Measurements from ENCODE around the gene ANKRD16.
"Not testable (repeated sequence)": the region's sequence is repeated elsewhere in the genome, so short reads cannot be mapped to it uniquely, and the experiment has no call there.

ANKRD16 gene

GRCh38 chr10:5835446-5836095 lies 54.1 kb downstream of the ANKRD16 start:
- DNase-seq (ENCODE audit: low spot score), result no peak

DNA sequence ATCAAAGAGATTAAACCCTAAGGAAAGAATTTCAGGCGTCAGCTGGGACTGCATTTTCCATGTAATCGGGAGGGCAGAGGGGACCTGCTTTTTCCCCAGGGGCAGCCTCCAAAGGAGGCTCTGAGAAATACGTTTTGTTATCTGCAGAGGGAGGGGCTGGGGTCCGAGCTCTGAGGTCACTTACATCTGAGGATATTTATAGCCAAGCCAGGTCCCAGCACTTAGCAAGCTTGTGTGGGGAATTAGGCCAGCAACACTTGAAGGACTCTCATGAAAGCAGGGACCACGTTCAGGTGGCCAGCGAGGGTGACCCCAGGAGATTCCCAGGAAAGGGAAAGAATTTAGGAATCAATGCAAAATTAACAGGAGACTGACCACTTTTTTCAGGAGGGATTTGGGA lies 55.9 kb downstream of the ANKRD16 start:
- no peak for DNase-seq (ENCODE audit: low spot score)

DNA sequence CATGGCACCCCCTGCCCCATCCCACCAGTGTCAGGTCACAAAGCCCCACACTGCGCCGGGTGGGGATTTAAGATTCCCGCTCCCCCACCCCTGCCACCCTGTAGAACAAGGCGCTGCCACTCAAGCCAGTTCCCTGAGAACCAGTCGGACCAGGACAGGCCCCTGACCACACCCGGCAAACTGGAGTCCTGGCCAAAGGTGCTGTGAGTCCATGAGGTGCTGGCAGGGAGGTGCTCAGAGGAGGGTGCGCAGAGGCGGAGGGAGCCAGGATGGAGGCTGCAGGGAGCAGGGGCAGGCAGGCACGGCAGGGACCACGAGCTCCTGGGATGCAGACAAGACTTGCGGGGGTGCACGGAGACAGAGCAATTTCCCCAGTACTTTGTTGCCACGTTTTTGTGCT lies 56.7 kb downstream of the ANKRD16 start:
- DNase-seq (ENCODE audit: low spot score), result no peak

GRCh38 chr10:5831446-5831782 lies 58.3 kb downstream of the ANKRD16 start:
- no peak for DNase-seq (ENCODE audit: low spot score)

- DNase-seq (ENCODE audit: low spot score), result no peak
Observed at GRCh38 chr10:5830629-5831445, 58.9 kb downstream of the ANKRD16 start.

DNA sequence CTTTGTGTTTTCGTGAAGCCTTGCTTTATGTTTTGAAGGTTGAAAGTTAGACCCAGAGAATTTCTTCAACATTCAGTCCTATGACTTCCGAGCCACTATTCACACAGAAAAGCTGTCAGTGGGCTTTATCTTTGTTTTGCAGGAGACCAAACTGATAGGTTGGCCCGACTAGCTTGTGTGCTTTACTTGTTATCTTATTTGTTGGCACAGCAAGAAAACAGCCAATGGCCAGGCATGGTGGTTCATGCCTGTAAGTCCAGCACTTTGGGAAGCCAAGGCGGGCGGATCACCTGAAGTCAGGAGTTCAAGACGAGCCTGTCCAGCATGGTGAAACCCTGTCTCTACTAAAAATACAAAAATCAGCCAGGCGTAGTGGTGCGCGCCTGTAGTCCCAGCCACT lies 60.4 kb downstream of the ANKRD16 start:
- DNase-seq (ENCODE audit: low spot score), result no peak

DNA sequence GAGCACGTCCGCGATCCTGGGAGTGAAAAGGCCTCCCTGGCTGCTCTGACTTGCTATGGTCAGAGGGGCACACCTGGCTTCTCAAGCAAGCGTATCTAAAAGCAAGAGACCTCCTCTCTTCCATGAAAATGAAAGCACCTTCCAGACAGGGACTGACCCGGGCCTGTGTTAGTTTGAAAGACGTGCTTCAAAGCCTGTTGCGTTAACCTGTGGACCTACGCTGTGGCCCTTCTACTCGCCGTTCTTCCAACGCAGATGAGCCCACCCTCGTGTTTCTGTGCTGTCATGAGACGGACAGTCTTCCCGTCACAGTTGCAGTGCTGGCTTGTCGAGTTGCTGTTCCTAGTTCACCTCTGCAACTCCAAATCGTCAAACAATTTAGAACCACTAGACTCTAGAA lies 61.0 kb downstream of the ANKRD16 start:
- DNase-seq (ENCODE audit: low spot score), result no peak

GRCh38 chr10:5827841-5828240 lies 61.9 kb downstream of the ANKRD16 start:
- no peak for DNase-seq (ENCODE audit: low spot score)

- not testable (repeated sequence) for DNase-seq (ENCODE audit: low spot score)
Observed at GRCh38 chr10:5826511-5826910, 63.2 kb downstream of the ANKRD16 start.

- DNase-seq (ENCODE audit: low spot score), result no peak
Observed at GRCh38 chr10:5818894-5819293, 70.8 kb downstream of the ANKRD16 start.

- DNase-seq (ENCODE audit: low spot score), result no peak
Observed at GRCh38 chr10:5818048-5818331, 71.7 kb downstream of the ANKRD16 start.

DNA sequence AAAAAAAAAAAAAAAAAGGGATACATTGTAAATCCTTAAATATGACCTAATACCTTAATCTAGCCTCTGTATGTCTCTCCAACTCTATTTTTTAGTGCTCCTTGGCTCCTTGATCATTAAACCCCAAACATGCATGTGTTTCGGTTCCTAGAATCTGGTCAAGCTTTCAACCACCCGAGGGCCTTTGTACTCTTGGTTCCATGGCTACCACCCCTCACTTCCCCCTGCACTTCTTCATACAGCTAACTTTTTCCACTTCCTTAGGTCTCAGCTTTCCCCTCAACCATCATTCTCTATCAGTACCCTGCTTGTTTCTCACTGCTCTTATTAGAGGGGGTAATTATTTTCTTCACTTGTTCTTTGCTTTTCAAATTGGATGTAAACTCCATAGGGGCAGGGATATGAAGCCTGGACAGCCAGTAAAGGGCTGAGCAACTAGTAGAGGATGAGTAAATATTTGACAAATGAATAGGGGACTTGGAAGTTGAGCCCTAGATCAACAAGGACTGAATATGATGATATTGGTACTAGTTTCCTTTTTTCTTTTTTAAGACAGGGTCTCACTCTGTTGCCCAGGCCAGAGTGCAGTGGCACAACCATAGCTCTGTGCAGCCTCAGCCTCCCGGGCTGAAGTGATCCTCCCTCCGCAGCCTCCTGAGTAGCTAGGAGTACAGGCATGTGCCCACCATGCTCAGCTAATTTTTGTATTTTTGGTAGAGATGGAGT lies 72.2 kb downstream of the ANKRD16 start:
- no peak for DNase-seq (ENCODE audit: low spot score)

- no peak for DNase-seq (ENCODE audit: low spot score)
Observed at GRCh38 chr10:5816170-5816569, 73.5 kb downstream of the ANKRD16 start.

GRCh38 chr10:5814110-5815107 lies 75.3 kb downstream of the ANKRD16 start:
- DNase-seq (ENCODE audit: low spot score), result no peak

DNA sequence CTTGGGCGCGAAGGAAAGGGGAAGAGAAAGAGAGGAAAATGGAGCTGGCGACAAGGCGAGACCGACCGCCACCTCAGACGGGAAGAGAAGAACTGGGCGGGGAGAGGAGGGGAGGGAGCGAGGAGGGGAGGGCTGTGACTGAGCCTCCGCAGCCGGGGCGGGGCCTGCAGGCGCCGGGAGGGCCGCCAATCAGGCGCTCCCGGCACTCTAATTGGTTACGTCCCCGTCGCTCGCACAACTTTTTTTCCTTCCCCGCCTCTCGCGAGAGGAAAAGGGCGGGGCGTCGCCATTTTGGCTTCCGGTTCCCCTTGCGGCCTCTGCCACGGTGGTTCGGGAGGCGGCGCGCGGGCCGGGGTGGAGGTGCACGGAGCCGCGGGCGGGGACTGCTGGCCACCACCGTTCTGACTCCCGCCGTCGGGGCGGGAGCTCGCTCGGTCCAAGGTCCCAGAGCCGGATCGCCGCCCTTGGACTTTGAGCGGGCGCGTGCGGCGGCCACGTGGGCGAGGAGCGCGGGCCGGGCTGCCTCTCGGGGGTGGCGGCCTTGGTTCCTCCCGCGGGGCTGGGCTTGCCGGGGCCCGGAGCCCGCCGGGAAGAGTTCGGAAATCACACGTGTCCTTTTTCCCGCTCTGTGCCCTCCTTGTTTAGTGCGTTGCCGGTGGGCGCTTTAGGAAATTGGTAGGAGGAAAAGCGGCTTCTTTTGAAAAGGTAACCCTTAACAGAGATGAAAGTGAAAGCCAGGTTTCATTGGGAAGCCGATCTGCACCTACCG lies 76.2 kb downstream of the ANKRD16 start, which contains the start of gene GDI2:
Gene GDI2 (minus strand): TSS at position 94 of the 769 bp plus-strand sequence. CDS start 176 bp downstream, outside the sequence.
- DNase-seq (ENCODE audit: low spot score), result peak; percentile 99

GRCh38 chr10:5813091-5813340 lies 76.7 kb downstream of the ANKRD16 start:
- DNase-seq (ENCODE audit: low spot score), result no peak

DNA sequence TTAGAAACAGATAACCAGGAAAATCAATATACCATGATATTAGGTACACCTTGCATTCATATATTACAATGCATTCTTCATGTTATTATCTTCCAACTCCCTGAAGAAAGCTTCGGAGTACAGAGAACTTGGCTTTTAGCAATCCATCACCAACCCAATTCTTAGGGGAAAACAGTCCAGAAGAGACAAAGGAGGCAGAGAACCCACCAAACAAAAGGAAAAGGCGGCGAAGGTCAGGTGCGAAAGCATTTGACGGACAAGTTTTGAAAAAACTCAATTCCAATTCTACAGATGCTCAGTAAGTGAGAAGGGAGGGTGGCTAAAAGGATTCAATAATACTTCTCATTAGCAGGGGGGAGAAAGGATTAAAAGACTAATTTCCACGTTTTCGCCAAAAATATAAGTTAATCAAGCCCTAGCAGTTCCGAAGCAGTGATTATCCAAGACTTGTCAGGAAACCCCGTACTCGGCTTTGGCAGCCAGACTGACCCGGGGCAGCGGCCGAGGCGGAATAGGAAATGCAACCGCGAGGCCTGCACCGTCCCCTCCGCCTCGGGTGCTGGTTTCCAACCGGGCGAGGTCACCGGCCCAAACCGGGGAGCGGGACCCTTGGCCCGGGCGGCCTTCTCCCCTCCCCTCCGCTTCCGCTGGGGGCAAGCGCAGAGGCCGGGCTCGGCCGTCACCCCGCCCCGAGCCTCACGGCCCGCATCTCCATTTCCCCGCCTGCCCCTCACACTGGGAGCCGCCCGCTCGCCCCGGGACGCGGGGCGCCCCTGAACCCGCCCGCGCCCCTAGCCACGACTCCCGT lies 77.2 kb downstream of the ANKRD16 start:
- peak; percentile 66 for DNase-seq (ENCODE audit: low spot score)

Measured in AG20443 (cell line).